Measurements from ENCODE around the gene RAB31.

Gene RAB31

GRCh38 chr18:9859232-9859631 is 151.1 kb downstream of the RAB31 start:
- TF ChIP-seq JUND (IDR thresholded peaks at IDR 0.05; ENCODE audit: low read depth) = no peak
- no peak for DNase-seq (ENCODE audit: low read depth in 1 of 2, low spot score in 1 of 2)
- in situ Hi-C loops (cut with HindIII; ENCODE audit: low pct_unique_long_range_greater_than_20kb, low sequenced_read_pairs) = no loop called here

- DNase-seq (ENCODE audit: low read depth in 1 of 2, low spot score in 1 of 2) = no peak
- TF ChIP-seq JUND (IDR thresholded peaks at IDR 0.05; ENCODE audit: low read depth) = no peak
- in situ Hi-C loops (cut with HindIII; ENCODE audit: low pct_unique_long_range_greater_than_20kb, low sequenced_read_pairs) = no loop called here
Measured at GRCh38 chr18:9860682-9861081, 152.6 kb downstream of the RAB31 start.

- TF ChIP-seq JUND (IDR thresholded peaks at IDR 0.05; ENCODE audit: low read depth) = no peak
- DNase-seq (ENCODE audit: low read depth in 1 of 2, low spot score in 1 of 2) = no peak
- in situ Hi-C loops (cut with HindIII; ENCODE audit: low pct_unique_long_range_greater_than_20kb, low sequenced_read_pairs) = no loop called here
Measured at GRCh38 chr18:9861157-9861556, 153.1 kb downstream of the RAB31 start.

GRCh38 chr18:9861933-9862332 is 153.8 kb downstream of the RAB31 start:
- no peak for TF ChIP-seq JUND (IDR thresholded peaks at IDR 0.05; ENCODE audit: low read depth)
- DNase-seq (ENCODE audit: low read depth in 1 of 2, low spot score in 1 of 2) = no peak
- in situ Hi-C loops (cut with HindIII; ENCODE audit: low pct_unique_long_range_greater_than_20kb, low sequenced_read_pairs) = no loop called here

GRCh38 chr18:9862686-9863085 is 154.6 kb downstream of the RAB31 start:
- in situ Hi-C loops (cut with HindIII; ENCODE audit: low pct_unique_long_range_greater_than_20kb, low sequenced_read_pairs) = no loop called here
- no peak for DNase-seq (ENCODE audit: low read depth in 1 of 2, low spot score in 1 of 2)
- no peak for TF ChIP-seq JUND (IDR thresholded peaks at IDR 0.05; ENCODE audit: low read depth)

GRCh38 chr18:9863282-9863681 is 155.2 kb downstream of the RAB31 start:
- no peak for TF ChIP-seq JUND (IDR thresholded peaks at IDR 0.05; ENCODE audit: low read depth)
- in situ Hi-C loops (cut with HindIII; ENCODE audit: low pct_unique_long_range_greater_than_20kb, low sequenced_read_pairs) = no loop called here
- DNase-seq (ENCODE audit: low read depth in 1 of 2, low spot score in 1 of 2) = no peak

- no peak for DNase-seq (ENCODE audit: low read depth in 1 of 2, low spot score in 1 of 2)
- in situ Hi-C loops (cut with HindIII; ENCODE audit: low pct_unique_long_range_greater_than_20kb, low sequenced_read_pairs) = no loop called here
- TF ChIP-seq JUND (IDR thresholded peaks at IDR 0.05; ENCODE audit: low read depth) = no peak
Measured at GRCh38 chr18:9865764-9866490, 157.8 kb downstream of the RAB31 start.

- no peak for TF ChIP-seq JUND (IDR thresholded peaks at IDR 0.05; ENCODE audit: low read depth)
- in situ Hi-C loops (cut with HindIII; ENCODE audit: low pct_unique_long_range_greater_than_20kb, low sequenced_read_pairs) = no loop called here
- no peak for DNase-seq (ENCODE audit: low read depth in 1 of 2, low spot score in 1 of 2)
Measured at GRCh38 chr18:9866627-9867026, 158.5 kb downstream of the RAB31 start.

- in situ Hi-C loops (cut with HindIII; ENCODE audit: low pct_unique_long_range_greater_than_20kb, low sequenced_read_pairs) = no loop called here
- no peak for TF ChIP-seq JUND (IDR thresholded peaks at IDR 0.05; ENCODE audit: low read depth)
- peak in 1 of 2 experiments; percentile 28 for DNase-seq (ENCODE audit: low read depth in 1 of 2, low spot score in 1 of 2)
Measured at GRCh38 chr18:9867071-9867594, 159.0 kb downstream of the RAB31 start.

GRCh38 chr18:9868857-9869714 is 161.0 kb downstream of the RAB31 start:
- no peak for TF ChIP-seq JUND (IDR thresholded peaks at IDR 0.05; ENCODE audit: low read depth)
- DNase-seq (ENCODE audit: low read depth in 1 of 2, low spot score in 1 of 2) = no peak
- in situ Hi-C loops (cut with HindIII; ENCODE audit: low pct_unique_long_range_greater_than_20kb, low sequenced_read_pairs) = no loop called here

GRCh38 chr18:9869715-9870430 is 161.8 kb downstream of the RAB31 start:
- in situ Hi-C loops (cut with HindIII; ENCODE audit: low pct_unique_long_range_greater_than_20kb, low sequenced_read_pairs) = no loop called here
- DNase-seq (ENCODE audit: low read depth in 1 of 2, low spot score in 1 of 2) = peak in 1 of 2 experiments; percentile 33
- no peak for TF ChIP-seq JUND (IDR thresholded peaks at IDR 0.05; ENCODE audit: low read depth)

GRCh38 chr18:9870431-9871008 is 162.4 kb downstream of the RAB31 start:
- peak; percentile 32; the same call in 1 of the 2 replicates for TF ChIP-seq JUND (IDR thresholded peaks at IDR 0.05; ENCODE audit: low read depth)
- DNase-seq (ENCODE audit: low read depth in 1 of 2, low spot score in 1 of 2) = peak; percentile 5 to 67
- in situ Hi-C loops (cut with HindIII; ENCODE audit: low pct_unique_long_range_greater_than_20kb, low sequenced_read_pairs) = no loop called here
